SKM-1 (cell line): ENCODE data around the gene CNN3.

Experiments used
- DNase-seq: peaks from one replicate; lab custom pipeline; 2025; ENCODE audit not compliant: unreplicated experiment; lab: John Stamatoyannopoulos, UW

Gene CNN3

GRCh38 chr1:94888201-94888600 lies 38.7 kb downstream of the CNN3 start:
- no peak for DNase-seq

- DNase-seq: no peak
Observed at GRCh38 chr1:94887603-94888171, 39.2 kb downstream of the CNN3 start.

GRCh38 chr1:94887106-94887505 lies 39.8 kb downstream of the CNN3 start:
- no peak for DNase-seq

- DNase-seq: no peak
Observed at GRCh38 chr1:94886361-94886760, 40.5 kb downstream of the CNN3 start.

- no peak for DNase-seq
Observed at GRCh38 chr1:94884507-94884906, 42.4 kb downstream of the CNN3 start.

- DNase-seq: no peak
Observed at GRCh38 chr1:94884106-94884505, 42.8 kb downstream of the CNN3 start.

- DNase-seq: no peak
Observed at GRCh38 chr1:94883691-94884090, 43.2 kb downstream of the CNN3 start.

GRCh38 chr1:94878329-94878728 lies 48.6 kb downstream of the CNN3 start:
- no peak for DNase-seq

- no peak for DNase-seq
Observed at GRCh38 chr1:94876362-94876761, 50.5 kb downstream of the CNN3 start.

GRCh38 chr1:94875794-94876193 lies 51.1 kb downstream of the CNN3 start:
- no peak for DNase-seq

GRCh38 chr1:94874423-94874822 lies 52.5 kb downstream of the CNN3 start:
- no peak for DNase-seq

GRCh38 chr1:94873520-94874351 lies 53.2 kb downstream of the CNN3 start:
- DNase-seq: no peak

- no peak for DNase-seq
Observed at GRCh38 chr1:94872771-94873495, 54.0 kb downstream of the CNN3 start.

- DNase-seq: no peak
Observed at GRCh38 chr1:94871031-94871430, 55.9 kb downstream of the CNN3 start.

GRCh38 chr1:94866164-94866807 lies 60.6 kb downstream of the CNN3 start:
- DNase-seq: no peak

GRCh38 chr1:94865360-94865759 lies 61.5 kb downstream of the CNN3 start:
- DNase-seq: no peak

- DNase-seq: no peak
Observed at GRCh38 chr1:94864821-94865220, 62.1 kb downstream of the CNN3 start.

GRCh38 chr1:94863919-94864318 lies 63.0 kb downstream of the CNN3 start:
- no peak for DNase-seq

- DNase-seq: no peak
Observed at GRCh38 chr1:94863297-94863911, 63.5 kb downstream of the CNN3 start.

GRCh38 chr1:94862718-94863117 lies 64.2 kb downstream of the CNN3 start:
- no peak for DNase-seq

- no peak for DNase-seq
Observed at GRCh38 chr1:94859174-94859573, 67.7 kb downstream of the CNN3 start.
